Activated B cell treated with CpG ODN at 0.5 μM for 24 hours (primary cell): ENCODE measurements around the gene ANKS1B. TPM values are rescaled to one million over a fixed set of nuclear protein-coding genes. Genes with fewer than 3 reads are reported as not detected.

Experiments
- ATAC-seq: fragments of 200-7000 bp; cut with Tn5 transposase; one replicate; pipeline ENCODE4 v1.10.0; 2021; ENCODE audit warnings: low read depth, mild to moderate bottlenecking, moderate library complexity
- CTCF ChIA-PET: fragments of 350-600 bp; sonication (Branson Sonifier 250); formaldehyde crosslinking; loops from one replicate; lab custom pipeline; 2021; ENCODE audit warnings: antibody characterized with exemption; lab: Charles Lee
- POLR2A ChIA-PET: fragments of 350-600 bp; sonication (Branson Sonifier 250); formaldehyde crosslinking; loops from one replicate; lab custom pipeline; 2021; ENCODE audit warnings: antibody characterized with exemption; lab: Charles Lee
- DNase-seq: peaks from one replicate; pipeline ENCODE4 v3.0.0; 2022
- H3K27ac Mint-ChIP-seq: one replicate; pipeline ENCODE4 v1.8.0; 2020; ENCODE audit warnings: mixed read lengths
- H3K27me3 Mint-ChIP-seq: one replicate; pipeline ENCODE4 v1.8.0; 2021; ENCODE audit warnings: mixed read lengths
- H3K36me3 Mint-ChIP-seq: one replicate; pipeline ENCODE4 v1.8.0; 2021; ENCODE audit warnings: low read depth, mixed read lengths
- H3K4me1 Mint-ChIP-seq: one replicate; pipeline ENCODE4 v1.8.0; 2021; ENCODE audit warnings: mixed read lengths
- H3K4me3 Mint-ChIP-seq: one replicate; pipeline ENCODE4 v1.8.0; 2020; ENCODE audit warnings: mild to moderate bottlenecking, mixed read lengths
- H3K9me3 Mint-ChIP-seq: one replicate; pipeline ENCODE4 v1.8.0; 2020; ENCODE audit warnings: mixed read lengths
- intact Hi-C: fragments of 100-400 bp; cut with micrococcal nuclease; formaldehyde crosslinking; loops from one replicate; pipeline ENCODE4 v1.15.1; 2024
- total RNA-seq: library from RNA; stranded (reverse); gene quantifications from 2 replicates; pipeline ENCODE4 v1.2.3, GENCODE V29; 2022
- TF ChIP-seq, protein P1 (sequence below): fragments of 200-600 bp; IDR thresholded peaks from one replicate; pipeline ENCODE4 v1.8.0; 2022; ENCODE audit warnings: antibody characterized with exemption, mild to moderate bottlenecking

The ANKS1B gene
- total RNA-seq, 1 donor from 2014 or later, result not detected

- H3K27ac Mint-ChIP-seq, result no peak overlapping the region
- CTCF ChIA-PET, result no interaction called here
- DNase-seq, result no peak
- no peaks in the 10 kb centered on the region for H3K9me3 Mint-ChIP-seq
- H3K4me3 Mint-ChIP-seq, result no peak overlapping the region
- no peaks in the 10 kb centered on the region for H3K4me1 Mint-ChIP-seq
- POLR2A ChIA-PET, result no interaction called here
- ATAC-seq, result no peak
- peaks cover 18% of the 10 kb centered on the region for H3K27me3 Mint-ChIP-seq
- intact Hi-C loops, result no loop called here
- H3K36me3 Mint-ChIP-seq, result no peaks in the 10 kb centered on the region
- TF ChIP-seq, protein P1, sequence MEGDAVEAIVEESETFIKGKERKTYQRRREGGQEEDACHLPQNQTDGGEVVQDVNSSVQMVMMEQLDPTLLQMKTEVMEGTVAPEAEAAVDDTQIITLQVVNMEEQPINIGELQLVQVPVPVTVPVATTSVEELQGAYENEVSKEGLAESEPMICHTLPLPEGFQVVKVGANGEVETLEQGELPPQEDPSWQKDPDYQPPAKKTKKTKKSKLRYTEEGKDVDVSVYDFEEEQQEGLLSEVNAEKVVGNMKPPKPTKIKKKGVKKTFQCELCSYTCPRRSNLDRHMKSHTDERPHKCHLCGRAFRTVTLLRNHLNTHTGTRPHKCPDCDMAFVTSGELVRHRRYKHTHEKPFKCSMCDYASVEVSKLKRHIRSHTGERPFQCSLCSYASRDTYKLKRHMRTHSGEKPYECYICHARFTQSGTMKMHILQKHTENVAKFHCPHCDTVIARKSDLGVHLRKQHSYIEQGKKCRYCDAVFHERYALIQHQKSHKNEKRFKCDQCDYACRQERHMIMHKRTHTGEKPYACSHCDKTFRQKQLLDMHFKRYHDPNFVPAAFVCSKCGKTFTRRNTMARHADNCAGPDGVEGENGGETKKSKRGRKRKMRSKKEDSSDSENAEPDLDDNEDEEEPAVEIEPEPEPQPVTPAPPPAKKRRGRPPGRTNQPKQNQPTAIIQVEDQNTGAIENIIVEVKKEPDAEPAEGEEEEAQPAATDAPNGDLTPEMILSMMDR, result no peak
Observed at GRCh38 chr12:98819071-98819470, 1165.7 kb downstream of the ANKS1B start.

- no peak overlapping the region for H3K4me3 Mint-ChIP-seq
- no peak for ATAC-seq
- no peak overlapping the region for H3K27ac Mint-ChIP-seq
- peaks cover 20% of the 10 kb centered on the region for H3K27me3 Mint-ChIP-seq
- no peak for DNase-seq
- H3K9me3 Mint-ChIP-seq, result no peaks in the 10 kb centered on the region
- ChIA-PET CTCF (no interaction called here), POLR2A (no interaction called here)
- H3K4me1 Mint-ChIP-seq, result no peaks in the 10 kb centered on the region
- intact Hi-C loops, result no loop called here
- TF ChIP-seq, protein P1, result no peak
- H3K36me3 Mint-ChIP-seq, result no peaks in the 10 kb centered on the region
Observed at GRCh38 chr12:98818239-98818638, 1166.5 kb downstream of the ANKS1B start.

DNA sequence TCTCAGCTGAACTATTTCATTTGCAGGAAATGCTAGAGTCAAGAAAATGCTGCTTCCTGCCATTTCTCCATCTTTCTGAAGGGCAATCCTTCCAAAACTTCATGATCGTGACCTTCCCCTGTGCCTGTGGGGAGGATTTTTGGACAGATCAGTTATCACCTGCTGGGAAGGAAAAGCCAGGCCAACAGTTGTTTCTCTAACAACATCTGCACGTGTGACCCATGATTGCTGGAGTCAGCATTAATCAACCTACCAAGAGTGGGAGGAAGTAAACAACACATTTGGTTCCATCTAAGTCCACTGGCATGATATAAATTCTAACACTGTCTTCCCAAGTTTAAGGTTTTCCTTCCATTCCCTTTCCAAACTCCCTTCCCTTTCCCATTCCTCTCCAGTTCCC is 1167.0 kb downstream of the ANKS1B start:
- Mint-ChIP-seq H3K36me3 (no peaks in the 10 kb centered on the region), H3K27me3 (peaks cover 20% of the 10 kb centered on the region), H3K4me1 (no peaks in the 10 kb centered on the region), H3K4me3 (no peak overlapping the region), H3K9me3 (no peaks in the 10 kb centered on the region), H3K27ac (no peak overlapping the region)
- TF ChIP-seq, protein P1, result no peak
- intact Hi-C loops, result no loop called here
- CTCF ChIA-PET, result no interaction called here
- no peak for DNase-seq
- POLR2A ChIA-PET, result no interaction called here
- ATAC-seq, result no peak

DNA sequence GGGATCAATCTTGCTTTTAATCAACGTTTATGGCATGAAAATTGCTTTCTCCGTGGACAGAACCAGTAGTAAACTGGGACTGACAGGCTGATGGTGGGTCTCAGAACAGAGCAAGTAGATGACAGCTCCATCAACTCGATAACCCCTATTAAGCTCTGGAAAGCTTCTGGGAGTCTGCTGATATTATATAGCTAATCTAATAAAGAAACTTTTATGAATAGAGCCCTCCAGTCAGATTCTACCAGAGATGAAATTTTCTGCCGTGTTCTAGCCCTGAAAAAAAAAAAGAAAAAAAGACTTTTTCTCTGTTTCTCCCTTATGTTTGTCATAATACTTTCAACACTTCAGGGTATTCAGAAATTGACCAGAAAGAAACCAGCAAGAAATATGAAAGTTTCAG is 1168.0 kb downstream of the ANKS1B start:
- Mint-ChIP-seq H3K9me3 (no peaks in the 10 kb centered on the region), H3K27ac (no peak overlapping the region), H3K27me3 (peaks cover 20% of the 10 kb centered on the region), H3K4me1 (no peaks in the 10 kb centered on the region), H3K4me3 (no peak overlapping the region), H3K36me3 (no peaks in the 10 kb centered on the region)
- POLR2A ChIA-PET, result no interaction called here
- CTCF ChIA-PET, result no interaction called here
- no peak for DNase-seq
- TF ChIP-seq, protein P1, result no peak
- intact Hi-C loops, result no loop called here
- no peak for ATAC-seq

DNA sequence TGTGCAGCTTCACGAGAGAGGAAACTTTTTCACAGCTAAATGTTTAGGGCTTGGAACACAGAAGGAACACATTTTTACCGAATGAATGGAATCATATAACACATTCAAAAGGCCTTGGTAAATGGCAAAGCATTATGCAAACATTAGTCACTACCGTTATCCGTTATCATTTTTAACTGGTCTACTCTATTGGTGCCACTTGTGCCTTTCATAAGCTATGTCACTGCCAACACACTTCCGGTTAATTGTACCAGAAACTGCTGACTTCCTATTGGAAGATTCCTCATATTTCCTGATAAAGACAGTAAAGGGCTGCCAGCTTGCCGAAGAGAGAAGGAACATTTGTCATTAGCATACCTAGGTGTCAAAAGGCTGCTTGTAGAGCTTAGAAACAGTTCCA is 1170.5 kb downstream of the ANKS1B start:
- Mint-ChIP-seq H3K4me3 (no peak overlapping the region), H3K36me3 (no peaks in the 10 kb centered on the region), H3K27ac (no peak overlapping the region), H3K27me3 (peaks cover 20% of the 10 kb centered on the region), H3K4me1 (no peaks in the 10 kb centered on the region), H3K9me3 (no peaks in the 10 kb centered on the region)
- DNase-seq (no peak), ATAC-seq (no peak)
- intact Hi-C loops, result no loop called here
- ChIA-PET POLR2A (no interaction called here), CTCF (no interaction called here)
- TF ChIP-seq, protein P1, result no peak
